Endothelial cell of umbilical vein (primary cell): Measurements from ENCODE around the gene PANX2. TPM values are rescaled to one million over a fixed set of nuclear protein-coding genes. Genes with fewer than 3 reads are reported as not detected.

Experiments
- BruUV-seq: library from RNA; stranded (reverse); fragments of 400-500 nt; replicated peaks from 2 replicates; lab custom pipeline; 2021; lab: Mats Ljungman, UMichigan
- CTCF ChIA-PET: fragments of 300-600, 350-600 bp; sonication (Branson Sonifier 250); formaldehyde crosslinking; loops from one replicate; lab custom pipeline; 2021; ENCODE audit warnings: antibody characterized with exemption, inconsistent platforms; lab: Charles Lee
- POLR2A ChIA-PET: fragments of 300-600, 350-600 bp; sonication (Branson Sonifier 250); formaldehyde crosslinking; loops from one replicate; lab custom pipeline; 2021; ENCODE audit warnings: antibody characterized with exemption, inconsistent platforms; lab: Charles Lee
- DNase-seq: peaks from one replicate; pipeline ENCODE4 v3.0.0-alpha.2; 2011; ENCODE audit warnings: low read depth, low spot score
- FAIRE-seq: peaks from 2 replicates; lab custom pipeline; 2011; peaks lifted over from hg19 to GRCh38; lab: Jason Lieb, UNC
- H2AFZ ChIP-seq: 2 replicates; pipeline ENCODE4 v1.6.0; 2012; ENCODE audit warnings: low read depth, low read length, control low read depth, inconsistent platforms
- H3K27ac ChIP-seq: 2 replicates; pipeline ENCODE4 v1.5.1; 2011; ENCODE audit warnings: low read depth, mild to moderate bottlenecking, control low read depth, low read length, moderate library complexity; ENCODE audit not compliant: insufficient read depth
- H3K27me3 ChIP-seq, 2 experiments: 2 replicates each; pipeline versions ENCODE4 v1.6.0 to v1.6.1; 2011; ENCODE audit warnings: low read length in 2 of 2, mixed read lengths in 1 of 2; ENCODE audit not compliant: control insufficient read depth in 2 of 2, insufficient read depth in 2 of 2
- H3K36me3 ChIP-seq, 2 experiments: 2 replicates in 1 of 2; 3 replicates in 1 of 2; pipeline ENCODE4 v1.5.1; 2011; ENCODE audit warnings: low read length in 2 of 2, mild to moderate bottlenecking in 1 of 2, moderate library complexity in 1 of 2; ENCODE audit not compliant: control insufficient read depth in 2 of 2, insufficient read depth in 2 of 2; ENCODE audit errors: extremely low read depth in 1 of 2
- H3K4me1 ChIP-seq: 3 replicates; pipeline ENCODE4 v1.5.1; 2011; ENCODE audit warnings: mild to moderate bottlenecking, low read length; ENCODE audit not compliant: control insufficient read depth, insufficient read depth; ENCODE audit errors: extremely low read depth
- H3K4me2 ChIP-seq: 2 replicates; pipeline ENCODE4 v1.6.1; 2011; ENCODE audit warnings: low read length, control low read depth, mixed read lengths; ENCODE audit not compliant: insufficient read depth
- H3K4me3 ChIP-seq, 3 experiments: fragments of 200-600 bp in 1 of 3; sonication (generic), shearing (Covaris generic) in 1 of 3; replicated peaks in 1 of 3; 2 replicates each; pipeline ENCODE4 v1.5.1; 2011 to 2016; ENCODE audit warnings: control low read depth in 3 of 3, low read length in 3 of 3, mild to moderate bottlenecking in 2 of 3, inconsistent platforms in 1 of 3, low read depth in 1 of 3, moderate library complexity in 1 of 3; ENCODE audit not compliant: insufficient read depth in 1 of 3
- H3K79me2 ChIP-seq: 2 replicates; pipeline ENCODE4 v1.6.0; 2012; ENCODE audit warnings: low read length, inconsistent platforms; ENCODE audit not compliant: control insufficient read depth, insufficient read depth
- H3K9ac ChIP-seq: replicated peaks from 2 replicates; pipeline ENCODE3; 2011; ENCODE audit warnings: low read length, control low read depth; ENCODE audit not compliant: insufficient read depth; ENCODE audit errors: extremely low read depth
- H3K9me1 ChIP-seq: replicated peaks from 3 replicates; pipeline ENCODE4 v1.6.0; 2011; ENCODE audit warnings: mild to moderate bottlenecking, low read length; ENCODE audit not compliant: control insufficient read depth, insufficient read depth; ENCODE audit errors: extremely low read depth
- H3K9me3 ChIP-seq: replicated peaks from 2 replicates; pipeline ENCODE4 v1.5.1; 2012; ENCODE audit warnings: low read length, inconsistent platforms; ENCODE audit not compliant: control insufficient read depth, insufficient read depth
- H4K20me1 ChIP-seq: replicated peaks from 2 replicates; pipeline ENCODE3; 2011; ENCODE audit warnings: mild to moderate bottlenecking, low read length; ENCODE audit not compliant: control insufficient read depth, insufficient read depth; ENCODE audit errors: extremely low read depth
- EZH2 ChIP-seq: IDR thresholded peaks from 2 replicates; pipeline ENCODE4 v1.6.1; 2012; ENCODE audit warnings: borderline replicate concordance, low read depth, mild to moderate bottlenecking, moderate library complexity, low read length, inconsistent platforms; ENCODE audit not compliant: severe bottlenecking
- FOS ChIP-seq: IDR thresholded peaks from 2 replicates; pipeline ENCODE4 v1.6.1; 2011; ENCODE audit warnings: mild to moderate bottlenecking, low read length, moderate library complexity, borderline replicate concordance; ENCODE audit not compliant: insufficient read depth
- GATA2 ChIP-seq: IDR thresholded peaks from 2 replicates; pipeline ENCODE4 v1.7.0; 2011; ENCODE audit warnings: low read depth, mild to moderate bottlenecking, moderate library complexity, mixed read lengths, low read length; ENCODE audit not compliant: insufficient read length, insufficient read depth
- JUN ChIP-seq: IDR thresholded peaks from 2 replicates; pipeline ENCODE4 v1.6.1; 2011; ENCODE audit warnings: borderline replicate concordance, low read depth; ENCODE audit not compliant: insufficient read length, insufficient read depth
- MYC ChIP-seq: IDR thresholded peaks from one replicate; pipeline ENCODE4 v1.6.1; 2011; ENCODE audit warnings: mild to moderate bottlenecking, low read depth, low read length
- POLR2A ChIP-seq: IDR thresholded peaks from 2 replicates; pipeline ENCODE4 v1.6.1; 2012; ENCODE audit warnings: low read depth, mild to moderate bottlenecking, control low read depth, low read length
- POLR2AphosphoS5 ChIP-seq: IDR thresholded peaks from 2 replicates; pipeline ENCODE4 v1.6.1; 2012; ENCODE audit warnings: low read depth, mild to moderate bottlenecking, control low read depth, low read length, moderate library complexity; ENCODE audit not compliant: insufficient read depth
- dilution Hi-C: fragments of 300-500 bp; cut with MboI; formaldehyde crosslinking; loops from one replicate; pipeline ENCODE4 v1.15.0; 2019; ENCODE audit warnings: low sequenced_read_pairs; ENCODE audit not compliant: extremely low pct_ligation_motif_present
- intact Hi-C: fragments of 100-400 bp; cut with micrococcal nuclease; formaldehyde crosslinking; loops from one replicate; pipeline ENCODE4 v1.10.0; 2022
- polyA plus RNA-seq, 4 experiments: library from polyadenylated mRNA; depleted of rRNA in 3 of 4; stranded (reverse) in 3 of 4; unstranded in 1 of 4; fragments of >200 nt; gene quantifications; 2 replicates each; pipeline versions ENCODE4 v1.2.1 to v1.2.3, GENCODE V29; 2011 to 2012; ENCODE audit warnings: missing spikeins in 1 of 4
- total RNA-seq: library from RNA; stranded (reverse); gene quantifications from 2 replicates; pipeline ENCODE4 v1.2.3, GENCODE V29; 2021
- TF ChIP-seq, protein P1 (sequence below): IDR thresholded peaks from 2 replicates; pipeline ENCODE4 v1.6.1; 2011; ENCODE audit not compliant: insufficient read depth, insufficient read length
- TF ChIP-seq, protein P2 (sequence below), 2 donors: IDR thresholded peaks; 1 replicate in 1 of 2; 2 replicates in 1 of 2; pipeline ENCODE4 v1.5.1; 2011; ENCODE audit warnings: low read length in 2 of 2, mild to moderate bottlenecking in 2 of 2, moderate library complexity in 2 of 2, control low read depth in 1 of 2, inconsistent platforms in 1 of 2, low read depth in 1 of 2; ENCODE audit not compliant: insufficient read depth in 1 of 2; ENCODE audit errors: extremely low read depth in 1 of 2

The PANX2 gene
- total and polyA plus RNA-seq, 2 donors (not counting 3 experiments of a cell fraction or from before 2014, with no cell fraction given): 2.5 to 5.1 TPM

DNA sequence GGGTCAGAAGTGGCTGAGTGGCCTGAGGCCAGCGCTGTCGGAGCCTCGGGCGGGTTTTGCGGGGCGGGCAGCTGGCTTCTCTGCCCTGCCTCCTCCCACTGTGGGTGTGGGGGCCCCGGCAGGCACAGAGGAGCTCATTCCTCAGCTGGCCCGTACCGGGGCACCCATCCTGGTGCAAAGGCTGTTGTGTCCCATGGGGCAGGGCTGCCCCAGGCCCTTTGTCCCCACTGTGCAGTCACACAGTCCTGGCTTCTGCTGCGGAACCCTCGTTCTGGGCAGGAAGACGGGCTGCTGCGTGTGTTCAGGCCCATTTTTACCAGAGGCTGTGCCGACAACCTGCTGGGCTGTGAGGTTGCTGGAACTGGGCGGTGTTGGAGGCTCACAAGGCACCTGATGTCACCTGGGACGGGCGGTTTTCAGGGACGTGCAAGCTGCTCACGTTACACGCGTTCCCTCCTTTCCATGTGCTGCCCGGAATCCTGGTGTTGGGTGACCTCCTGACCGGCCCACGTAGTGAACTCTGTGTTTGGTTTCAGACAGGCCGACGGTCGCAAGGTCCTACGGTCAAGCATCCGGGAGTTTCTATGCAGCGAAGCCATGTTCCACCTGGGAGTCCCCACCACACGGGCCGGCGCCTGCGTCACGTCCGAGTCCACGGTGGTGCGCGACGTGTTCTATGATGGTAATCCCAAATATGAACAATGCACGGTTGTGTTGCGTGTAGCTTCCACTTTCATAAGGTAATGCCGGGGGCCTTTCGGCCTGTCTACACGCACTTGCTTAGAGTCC, 35.4 kb downstream of the PANX2 start:
- no peak overlapping the region for H2AFZ ChIP-seq
- dilution Hi-C loops: no loop called here
- H3K9me3 ChIP-seq: no peaks in the 10 kb centered on the region
- CTCF ChIA-PET: interaction anchor here (0.7 to 1.8 kb wide), 8 partner anchors 9 to 238 kb away, joined by 3 to 5 read pairs (median 3); no protein-coding TSS in a partner anchor
- no peak overlapping the region for H3K4me3 ChIP-seq
- no peak overlapping the region for H3K27ac ChIP-seq
- peaks cover 2 to 10% of the 10 kb centered on the region in 2 experiments for H3K36me3 ChIP-seq
- POLR2A ChIA-PET: no interaction called here
- DNase-seq: no peak
- H3K4me1 ChIP-seq: peaks cover 23% of the 10 kb centered on the region
- H3K4me2 ChIP-seq: no peak overlapping the region
- no peaks in the 10 kb centered on the region for H4K20me1 ChIP-seq
- no peak for TF ChIP-seq FOS
- no peak for TF ChIP-seq POLR2AphosphoS5
- no peak for TF ChIP-seq POLR2A
- no peak for TF ChIP-seq JUN
- TF ChIP-seq, protein P1, sequence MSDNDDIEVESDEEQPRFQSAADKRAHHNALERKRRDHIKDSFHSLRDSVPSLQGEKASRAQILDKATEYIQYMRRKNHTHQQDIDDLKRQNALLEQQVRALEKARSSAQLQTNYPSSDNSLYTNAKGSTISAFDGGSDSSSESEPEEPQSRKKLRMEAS: no peak
- no peak for TF ChIP-seq MYC
- TF ChIP-seq, protein P2, sequence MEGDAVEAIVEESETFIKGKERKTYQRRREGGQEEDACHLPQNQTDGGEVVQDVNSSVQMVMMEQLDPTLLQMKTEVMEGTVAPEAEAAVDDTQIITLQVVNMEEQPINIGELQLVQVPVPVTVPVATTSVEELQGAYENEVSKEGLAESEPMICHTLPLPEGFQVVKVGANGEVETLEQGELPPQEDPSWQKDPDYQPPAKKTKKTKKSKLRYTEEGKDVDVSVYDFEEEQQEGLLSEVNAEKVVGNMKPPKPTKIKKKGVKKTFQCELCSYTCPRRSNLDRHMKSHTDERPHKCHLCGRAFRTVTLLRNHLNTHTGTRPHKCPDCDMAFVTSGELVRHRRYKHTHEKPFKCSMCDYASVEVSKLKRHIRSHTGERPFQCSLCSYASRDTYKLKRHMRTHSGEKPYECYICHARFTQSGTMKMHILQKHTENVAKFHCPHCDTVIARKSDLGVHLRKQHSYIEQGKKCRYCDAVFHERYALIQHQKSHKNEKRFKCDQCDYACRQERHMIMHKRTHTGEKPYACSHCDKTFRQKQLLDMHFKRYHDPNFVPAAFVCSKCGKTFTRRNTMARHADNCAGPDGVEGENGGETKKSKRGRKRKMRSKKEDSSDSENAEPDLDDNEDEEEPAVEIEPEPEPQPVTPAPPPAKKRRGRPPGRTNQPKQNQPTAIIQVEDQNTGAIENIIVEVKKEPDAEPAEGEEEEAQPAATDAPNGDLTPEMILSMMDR (IDR thresholded peaks at IDR 0.05; ENCODE audit: extremely low read depth in 1 of 2, insufficient read depth in 1 of 2, low read depth in 1 of 2, low read length in 2 of 2): no peak
- TF ChIP-seq GATA2: no peak
- TF ChIP-seq EZH2: no peak
- no peaks in the 10 kb centered on the region for H3K9me1 ChIP-seq
- intact Hi-C loops: loop anchor here (10.0 kb wide), 1 partner anchor 231 kb away; no protein-coding TSS in a partner anchor
- no peak for FAIRE-seq
- no TSS peak for BruUV-seq
- H3K27me3 ChIP-seq: no peaks in the 10 kb centered on the region
- no peak overlapping the region for H3K9ac ChIP-seq
- H3K79me2 ChIP-seq: peaks cover 23% of the 10 kb centered on the region
